ENCODE measurements around the gene PHKA1.
"Not testable (repeated sequence)": the region's sequence is repeated elsewhere in the genome, so short reads cannot be mapped to it uniquely, and the experiment has no call there.

The PHKA1 gene

DNA sequence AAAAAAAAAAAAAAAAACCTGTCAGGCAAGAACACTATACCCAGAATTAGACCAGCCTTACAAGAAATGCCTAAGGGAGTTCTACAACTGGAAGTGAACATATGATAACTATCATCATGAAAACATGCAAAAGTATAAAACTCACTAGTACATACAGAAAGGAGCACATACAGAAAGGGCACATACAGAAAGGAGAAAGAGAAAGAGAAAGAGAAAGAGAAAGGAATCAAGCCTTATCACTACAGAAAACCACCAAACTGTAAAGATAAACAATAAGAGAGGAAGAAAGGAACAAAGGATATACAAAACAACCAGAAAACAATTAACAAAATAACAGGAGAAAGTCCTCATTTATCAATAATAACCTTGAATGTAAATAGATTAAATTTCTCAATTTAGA lies 50.4 kb downstream of the PHKA1 start:
- DNase-seq, result no peak

DNA sequence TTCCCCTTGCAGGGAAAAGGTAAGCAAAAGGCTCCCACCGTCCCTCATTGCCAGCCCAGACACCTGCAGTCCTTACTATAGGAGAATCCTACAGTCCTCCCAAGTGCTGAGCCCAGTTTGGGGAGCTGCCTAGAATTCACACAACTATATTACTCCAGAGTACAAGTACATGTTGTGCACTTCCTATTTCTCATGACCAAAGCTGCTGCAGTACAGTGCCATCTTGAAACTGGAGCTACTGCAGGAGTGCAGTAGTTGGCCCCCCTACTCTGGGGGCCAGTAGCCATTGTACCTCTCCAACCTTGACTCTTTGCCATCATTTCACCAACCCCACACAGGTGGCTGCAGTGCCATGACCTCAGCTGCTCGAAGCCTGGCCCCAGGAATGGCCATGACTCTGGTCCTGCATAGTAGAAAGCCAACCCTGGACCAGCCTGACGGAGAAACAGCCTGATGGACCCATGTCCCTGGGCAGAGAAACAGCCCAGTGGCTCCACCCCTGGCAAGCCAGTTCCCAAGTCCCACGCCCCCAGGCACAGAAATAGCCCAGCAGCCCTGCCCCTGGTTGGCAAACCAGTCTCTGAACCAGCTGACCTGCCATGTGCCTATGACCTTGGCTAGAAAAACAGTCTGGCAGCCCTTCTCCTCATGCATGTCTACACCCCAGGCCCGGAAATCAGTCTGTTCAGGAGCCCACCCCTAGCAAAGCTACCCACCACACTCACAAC lies 51.9 kb downstream of the PHKA1 start:
- DNase-seq, result no peak

DNA sequence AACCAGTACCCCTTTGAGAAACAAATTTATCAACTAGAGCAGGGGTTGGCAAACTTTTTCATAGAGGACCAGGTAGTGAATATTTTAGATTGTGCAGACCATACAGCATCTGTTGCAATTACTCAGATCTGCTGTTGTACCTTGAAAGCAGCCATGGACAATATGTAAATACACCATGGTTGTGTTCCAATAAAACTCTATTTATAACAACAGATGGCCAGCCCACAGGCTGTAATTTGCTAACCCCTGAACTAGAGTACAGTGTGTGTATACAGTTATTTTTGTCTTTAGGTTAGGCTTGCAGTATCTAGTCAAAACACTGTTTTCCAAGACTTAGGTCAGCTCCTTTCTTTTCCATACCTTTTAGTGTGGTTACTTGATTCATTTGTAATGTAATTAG lies 54.4 kb downstream of the PHKA1 start:
- no peak for DNase-seq

DNA sequence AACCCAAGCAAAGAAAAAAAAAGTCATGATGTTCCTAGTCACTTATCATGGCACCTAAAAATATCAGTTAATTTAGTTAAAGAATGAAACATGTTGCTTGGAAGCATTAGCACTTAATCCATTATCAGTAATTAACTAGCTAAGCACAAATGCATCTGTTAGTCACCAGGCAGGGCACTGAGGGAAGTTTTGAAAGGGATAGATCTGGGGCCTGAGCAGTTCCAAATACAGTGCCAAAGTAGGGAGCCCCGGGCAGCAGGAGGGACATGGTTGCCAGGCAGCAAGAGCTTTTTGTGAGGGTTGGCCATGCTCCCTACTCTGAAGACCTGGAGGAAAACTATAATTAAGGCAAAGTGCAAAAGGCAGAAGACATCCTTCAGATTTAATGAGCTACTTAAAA lies 62.0 kb downstream of the PHKA1 start:
- no peak for DNase-seq

DNA sequence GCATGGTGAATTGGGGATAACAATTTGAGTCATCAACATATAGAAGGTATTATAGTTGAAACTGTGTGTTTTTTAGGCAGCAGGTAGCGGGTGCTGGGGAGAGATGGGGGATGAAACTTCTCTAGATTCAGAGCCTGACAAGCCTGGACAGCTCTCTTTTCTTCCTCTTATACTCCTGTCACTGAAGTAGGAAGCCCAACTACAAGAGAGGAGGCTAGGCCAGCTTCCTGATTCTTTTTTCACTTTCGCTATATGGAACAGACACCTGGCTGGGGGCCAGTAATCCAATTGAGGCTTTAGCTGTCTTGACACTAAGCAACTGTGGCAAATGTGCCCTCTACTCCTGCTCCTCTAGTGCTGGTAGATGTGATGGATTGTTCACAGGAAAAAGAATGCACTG lies 69.2 kb downstream of the PHKA1 start:
- no peak for DNase-seq

DNA sequence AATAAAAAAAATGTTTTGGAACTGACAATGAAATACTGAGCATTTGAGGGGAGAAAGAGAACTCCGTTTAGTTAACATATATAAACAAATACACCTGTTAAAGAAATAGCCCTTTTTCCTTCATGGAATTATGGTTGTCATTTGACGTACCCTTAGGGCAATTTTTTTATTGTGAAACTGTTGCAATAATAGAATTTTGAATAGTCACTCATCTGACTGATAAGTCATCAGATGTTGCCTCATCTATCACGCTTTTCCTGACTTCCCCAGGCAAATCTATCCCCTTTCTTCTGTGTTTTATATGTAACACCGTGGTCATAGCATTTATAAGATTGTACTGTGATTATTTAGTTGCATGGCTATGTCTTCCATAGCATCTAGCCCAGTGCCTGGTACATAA lies 72.5 kb downstream of the PHKA1 start:
- no peak for DNase-seq

DNA sequence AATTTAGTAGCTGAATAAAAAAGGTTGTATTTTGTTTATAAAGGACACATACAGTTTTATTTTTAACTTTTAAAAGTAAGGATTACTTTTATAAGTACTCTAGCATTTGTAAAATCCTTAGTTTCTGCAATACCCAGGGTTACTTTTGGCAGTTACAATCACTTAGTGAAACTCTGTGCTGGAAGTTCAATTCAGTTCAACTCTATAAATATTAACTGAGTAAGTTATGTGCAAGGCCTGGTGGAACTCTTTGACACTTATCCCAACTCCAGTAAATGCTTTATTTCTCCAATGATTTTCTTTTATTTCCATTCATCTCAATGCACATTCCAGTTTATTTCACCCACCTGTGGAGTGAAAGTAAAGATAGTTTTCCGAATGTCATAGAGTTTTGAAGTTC lies 78.2 kb downstream of the PHKA1 start:
- no peak for DNase-seq

DNA sequence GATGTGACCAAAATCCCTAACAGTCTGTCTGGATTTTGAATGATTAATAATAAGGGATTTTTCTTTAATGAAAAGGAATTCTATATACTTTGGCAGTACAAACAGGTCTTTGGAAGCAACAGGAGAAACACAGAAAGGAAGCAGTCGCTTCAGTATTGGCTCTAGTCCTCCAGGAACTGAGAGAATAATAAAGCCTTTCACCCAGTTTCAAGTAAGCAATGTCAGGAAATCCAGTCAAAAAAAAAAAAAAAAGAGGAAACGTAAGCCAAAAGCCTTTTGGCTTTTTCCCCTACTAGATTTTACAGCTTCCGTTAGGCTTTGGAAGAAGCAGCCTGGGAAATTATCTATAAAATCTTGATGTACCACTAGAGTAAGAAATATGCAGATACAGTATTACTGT lies 79.8 kb downstream of the PHKA1 start:
- DNase-seq, result no peak

DNA sequence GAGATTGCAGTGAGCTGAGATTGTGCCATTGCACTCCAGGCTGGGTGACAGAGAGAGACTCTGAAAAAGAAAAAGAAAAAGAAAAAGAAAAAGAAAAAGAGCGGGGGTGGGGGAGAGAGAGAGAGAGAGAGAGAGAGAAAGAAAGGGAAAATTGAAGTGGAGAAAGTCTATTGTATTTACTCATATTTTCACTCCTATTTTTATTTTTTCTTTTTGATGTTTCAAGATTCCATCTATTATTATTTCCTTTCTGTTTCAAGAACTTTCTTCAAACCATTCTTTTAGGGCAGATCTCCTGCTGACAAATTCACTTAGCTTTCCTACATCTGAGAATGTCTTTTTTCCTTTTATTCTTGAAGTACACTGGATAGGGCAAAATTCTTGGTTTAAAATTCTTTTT lies 83.9 kb downstream of the PHKA1 start:
- no peak for DNase-seq

DNA sequence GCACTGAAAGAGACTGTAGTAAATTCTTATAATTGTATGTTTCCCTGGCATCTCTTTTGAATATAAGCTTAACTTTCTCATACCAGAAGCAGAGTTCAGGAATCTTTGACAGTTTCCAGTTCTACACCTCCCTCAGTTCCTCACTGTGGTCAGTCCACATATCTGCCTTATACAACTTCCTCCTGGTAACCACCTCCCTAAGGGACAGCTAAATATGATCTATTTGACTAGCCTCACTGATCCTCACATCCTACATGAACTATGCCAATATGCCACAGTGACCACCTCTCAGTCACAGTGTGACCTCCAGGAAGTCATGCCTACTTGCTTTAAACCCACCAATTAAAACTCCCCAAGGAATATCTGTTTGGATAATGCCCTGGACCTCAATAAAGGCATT lies 89.9 kb downstream of the PHKA1 start:
- DNase-seq, result no peak

DNA sequence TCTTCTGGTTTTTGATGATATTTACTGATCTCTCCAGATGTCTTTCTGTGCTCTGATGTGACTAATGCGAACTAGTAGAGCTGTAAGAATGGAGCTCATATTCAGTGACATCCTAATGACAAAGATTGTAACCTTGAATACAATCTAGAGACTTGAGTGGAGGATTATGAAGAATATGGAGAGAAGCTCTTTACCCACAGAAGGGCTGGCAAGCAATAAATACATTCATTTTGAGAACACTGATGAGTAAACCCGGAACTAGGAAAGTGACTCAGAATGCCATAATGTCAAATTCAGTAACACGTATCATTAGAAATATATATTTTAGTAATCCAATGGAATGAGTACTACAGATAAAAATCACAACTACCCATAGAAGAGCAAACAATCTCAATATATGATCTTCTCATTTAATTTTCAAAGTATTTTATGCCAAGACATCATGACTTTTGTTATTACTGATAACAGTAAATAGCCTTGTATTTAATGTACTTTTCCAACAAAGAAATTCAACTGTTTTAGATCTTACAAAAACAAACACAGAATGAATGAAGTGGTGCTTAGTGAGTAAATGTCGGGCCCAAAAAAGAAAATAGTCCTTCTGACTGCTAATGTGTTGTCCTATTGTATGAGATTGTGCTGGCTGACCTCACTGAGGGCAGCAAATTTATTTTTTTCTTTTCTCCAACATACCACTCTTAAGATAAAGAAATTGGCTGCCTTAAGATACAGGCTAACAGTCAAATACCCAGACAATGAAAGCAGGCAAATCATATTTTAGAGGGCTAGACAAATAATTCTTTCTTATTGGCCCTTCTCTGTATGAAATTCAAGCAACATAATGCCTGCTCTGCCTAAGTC lies 92.3 kb downstream of the PHKA1 start:
- DNase-seq, result peak; percentile 70

DNA sequence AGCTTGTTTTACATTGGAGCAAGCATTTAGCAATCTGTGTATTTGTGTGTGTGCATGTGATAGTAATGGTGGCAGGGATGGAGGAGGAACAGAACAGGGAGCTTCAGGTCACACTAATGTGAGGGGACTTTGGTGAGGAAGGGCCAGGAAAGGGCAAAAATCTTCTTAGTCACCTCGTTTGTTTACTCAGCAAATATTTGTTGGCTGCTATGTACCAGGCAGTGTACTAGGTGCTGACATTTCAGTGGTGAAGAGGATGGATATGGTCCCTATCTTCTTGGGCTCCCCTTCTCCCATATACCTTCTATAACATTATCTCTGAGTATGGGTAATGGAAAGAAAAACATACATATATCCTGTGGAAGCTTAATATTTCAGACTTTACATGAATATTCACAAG lies 92.9 kb downstream of the PHKA1 start:
- DNase-seq, result peak; percentile 25

DNA sequence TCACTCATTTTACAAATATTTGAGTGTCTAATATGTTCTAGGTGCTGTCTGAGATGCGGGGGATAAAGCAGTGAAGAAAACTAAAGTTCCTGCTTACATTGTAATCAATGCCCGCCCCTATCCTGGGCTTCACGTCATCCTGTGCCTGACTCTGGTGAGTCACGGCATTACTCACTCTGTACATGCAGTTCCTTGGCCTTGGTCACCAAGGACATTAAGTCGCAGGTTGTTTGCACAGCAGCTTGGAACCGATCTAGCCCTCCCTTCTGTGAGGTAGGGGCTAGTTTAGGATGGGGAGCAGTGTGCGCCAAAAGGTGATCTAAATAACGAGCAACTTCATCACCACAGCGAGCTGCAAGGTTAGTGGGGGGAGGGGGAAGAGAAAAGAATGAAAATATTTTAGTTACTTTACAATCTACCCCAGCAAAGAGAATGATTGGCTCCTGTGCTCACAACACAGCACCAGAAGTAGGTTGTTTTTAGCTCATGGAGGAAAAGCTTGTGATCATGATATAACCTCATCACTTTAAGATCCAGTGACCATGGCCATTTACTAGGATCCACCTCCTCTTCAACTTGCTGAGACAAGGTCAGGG lies 93.5 kb downstream of the PHKA1 start:
- DNase-seq, result peak; percentile 84

DNA sequence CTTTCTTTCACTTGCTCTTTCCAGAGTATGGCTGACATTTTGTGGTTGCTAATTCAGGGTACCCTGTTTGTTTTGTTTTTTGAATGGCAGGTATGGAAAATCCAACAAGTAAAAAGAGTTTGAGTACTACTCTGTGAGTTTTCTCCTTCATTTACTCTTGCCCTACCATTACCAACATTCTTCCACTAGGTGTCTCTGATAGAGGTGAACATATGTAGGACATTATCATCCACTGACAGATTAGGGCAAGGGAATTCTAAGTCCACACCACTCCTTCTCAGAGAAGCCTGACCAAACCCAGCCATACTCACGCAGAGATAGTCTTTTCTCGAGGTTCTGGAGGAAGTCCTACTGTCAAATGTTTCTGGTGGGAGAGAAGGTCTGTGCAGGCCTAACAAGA lies 104.8 kb downstream of the PHKA1 start:
- peak; percentile 5 for DNase-seq

DNA sequence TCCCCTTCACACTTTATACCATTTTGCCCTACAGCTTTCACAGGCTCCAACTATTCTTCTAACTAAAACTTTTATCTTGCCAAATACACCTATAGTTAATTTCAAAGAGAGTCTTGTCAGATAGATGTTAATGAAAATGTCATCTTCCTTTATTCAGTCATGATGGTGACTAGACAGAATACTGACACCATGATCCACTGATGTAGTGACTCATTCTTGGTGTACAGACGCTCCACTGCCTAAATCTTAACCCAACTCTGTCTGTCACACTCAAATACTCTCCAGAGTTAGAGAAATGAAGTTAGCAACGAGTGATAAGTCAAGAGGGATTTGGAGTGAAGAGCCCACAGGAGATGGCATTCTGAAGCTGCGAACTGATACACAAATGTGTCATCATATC lies 109.4 kb downstream of the PHKA1 start:
- DNase-seq, result no peak

DNA sequence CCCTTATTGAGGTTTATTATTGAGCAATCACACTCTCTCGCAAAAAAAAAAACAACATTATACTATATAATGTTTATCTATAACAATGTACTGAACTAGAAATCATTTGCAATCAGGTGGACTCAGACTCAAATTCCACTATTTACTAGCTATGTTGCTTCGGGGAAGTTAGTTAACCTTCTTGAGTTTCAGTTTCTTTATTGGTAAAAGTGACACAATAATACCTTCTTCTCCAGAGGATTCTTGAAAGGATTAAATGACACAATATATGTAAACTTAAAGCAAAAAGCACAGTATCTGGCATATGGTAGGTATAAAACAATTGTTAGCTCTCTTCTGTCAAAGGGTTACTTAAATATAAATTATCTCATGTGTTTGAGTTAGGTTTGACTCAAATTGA lies 110.0 kb downstream of the PHKA1 start:
- DNase-seq, result no peak

DNA sequence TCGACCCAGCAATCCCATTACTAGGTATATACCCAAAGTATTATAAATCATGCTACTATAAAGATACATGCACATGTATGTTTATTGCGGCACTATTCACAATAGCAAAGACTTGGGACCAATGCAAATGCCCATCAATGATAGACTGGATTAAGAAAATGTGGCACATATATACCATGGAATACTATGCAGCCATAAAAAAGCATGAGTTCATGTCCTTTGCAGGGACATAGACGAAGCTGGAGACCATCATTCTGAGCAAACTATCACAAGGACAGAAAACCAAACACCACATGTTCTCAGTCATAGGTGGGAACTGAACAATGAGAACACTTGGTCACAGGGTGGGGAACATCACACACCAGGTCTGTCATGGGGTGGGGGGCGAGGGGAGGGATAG lies 123.1 kb downstream of the PHKA1 start:
- DNase-seq, result not testable (repeated sequence)

DNA sequence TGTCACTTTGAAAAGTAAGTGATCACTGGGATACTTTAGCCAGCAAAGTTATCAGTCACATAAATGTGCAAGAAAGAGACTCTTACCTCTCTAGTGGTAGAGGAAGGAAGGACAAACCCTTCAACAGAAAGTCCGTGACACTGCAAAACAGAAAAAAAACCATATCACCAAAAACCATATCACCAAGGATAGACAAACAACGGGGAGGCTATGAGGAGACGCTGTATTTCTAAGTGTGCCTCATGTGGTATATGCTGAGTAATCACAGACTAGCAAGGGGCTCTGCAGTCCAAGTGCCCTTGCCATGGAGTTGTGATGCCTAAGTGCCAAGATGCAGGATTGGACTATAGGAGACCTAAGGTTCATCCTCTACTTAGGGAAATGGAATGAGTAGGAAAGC lies 129.9 kb downstream of the PHKA1 start:
- no peak for DNase-seq

DNA sequence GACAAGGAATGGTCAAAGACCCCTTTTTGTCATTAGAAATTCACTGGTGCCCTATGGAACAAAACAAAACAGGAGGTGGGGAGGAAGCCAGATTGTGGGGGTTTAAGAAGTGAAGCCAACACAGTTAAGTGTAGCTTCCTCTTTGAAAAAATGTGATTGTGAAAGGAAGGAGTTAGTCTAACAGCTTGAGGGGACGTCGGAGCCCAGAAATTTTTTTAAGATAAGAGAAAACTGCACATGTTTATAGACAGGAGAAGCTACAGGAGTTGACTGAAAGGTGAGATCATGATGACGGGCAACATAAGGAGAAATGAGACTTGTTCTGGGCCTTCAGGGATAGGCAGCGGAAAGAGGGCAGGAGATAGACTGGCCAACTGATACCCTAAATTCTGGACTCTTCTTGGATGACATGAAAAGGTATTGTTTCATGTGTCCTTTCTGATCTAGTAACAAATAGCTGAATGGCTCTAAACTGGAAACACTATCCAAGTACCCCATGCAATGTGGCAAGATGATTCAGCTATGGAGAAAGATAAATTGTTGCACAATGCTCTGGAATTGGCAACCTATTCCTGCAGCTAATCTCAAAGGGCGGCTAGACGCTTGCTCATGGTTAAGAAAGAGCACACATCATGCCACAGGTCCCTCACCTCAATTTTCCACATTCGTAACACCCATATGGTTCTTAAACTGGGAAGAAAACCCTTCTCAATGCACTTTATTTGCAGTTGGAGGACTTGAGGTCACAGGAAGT lies 137.8 kb downstream of the PHKA1 start:
- peak; percentile 61 for DNase-seq

DNA sequence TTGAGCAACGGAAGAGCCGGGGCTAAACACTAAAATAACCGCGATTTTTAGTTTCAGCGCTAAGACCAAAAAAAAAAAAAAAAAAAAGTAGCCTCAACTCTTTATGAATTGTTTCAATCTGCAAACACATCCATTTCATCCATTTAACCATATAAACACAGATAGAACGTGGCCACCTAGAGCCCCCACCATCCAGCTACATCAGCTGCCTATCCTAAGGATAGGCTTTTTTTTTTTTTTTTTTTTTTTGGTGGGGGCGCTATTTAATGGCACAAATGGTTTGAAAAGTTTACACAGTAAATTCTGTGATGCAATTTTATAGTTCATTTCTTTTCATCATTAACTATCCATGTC lies 141.0 kb downstream of the PHKA1 start:
- no peak for DNase-seq

DNA sequence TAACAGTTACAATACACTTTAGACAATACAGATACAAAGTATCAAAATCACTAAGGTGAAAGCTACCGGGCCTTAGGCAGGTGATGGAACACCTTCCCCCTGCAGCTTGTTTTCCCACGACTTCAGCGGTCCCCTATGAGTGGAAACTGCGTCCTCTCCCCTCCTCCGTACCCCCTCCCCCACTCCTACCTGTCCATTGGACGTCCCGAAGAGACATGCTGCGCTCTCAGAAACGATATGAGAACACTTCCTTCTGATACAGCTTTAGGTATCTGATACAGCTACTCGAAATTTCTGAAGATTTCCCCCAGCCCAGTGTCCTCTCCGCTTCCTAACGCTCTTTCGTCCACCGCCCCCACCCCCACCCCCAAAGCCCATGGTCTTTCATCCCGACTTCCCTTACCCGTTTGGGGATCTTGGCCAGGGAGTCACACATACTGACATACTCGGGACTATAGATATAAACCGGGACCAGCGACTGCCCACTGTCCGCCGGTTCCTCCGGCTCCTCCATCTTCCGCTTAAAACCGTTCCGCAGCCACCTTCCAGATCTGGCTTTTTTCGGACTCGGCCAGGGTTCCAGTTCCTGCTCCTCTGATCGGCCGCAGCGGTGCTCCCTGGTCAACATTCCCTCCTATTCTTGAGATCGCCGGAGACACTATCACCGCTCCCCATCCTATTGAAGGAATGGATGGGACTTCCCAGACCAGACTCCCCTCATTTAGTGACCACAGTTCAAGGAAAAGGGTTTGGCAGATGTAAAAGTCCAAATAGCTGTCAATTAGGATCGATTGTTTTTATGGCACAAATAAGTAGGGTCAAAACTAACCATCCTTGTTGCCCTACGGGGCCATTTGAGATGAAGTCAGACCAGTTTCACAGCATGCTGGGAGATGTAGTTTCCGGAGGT lies 141.6 kb downstream of the PHKA1 start, which contains the start of gene HDAC8:
Gene HDAC8, minus strand, starts transcription at position 596 of the 910 bp plus-strand sequence. Its CDS starts 82 bp downstream, at position 514.
- DNase-seq, result peak; percentile 73

DNA sequence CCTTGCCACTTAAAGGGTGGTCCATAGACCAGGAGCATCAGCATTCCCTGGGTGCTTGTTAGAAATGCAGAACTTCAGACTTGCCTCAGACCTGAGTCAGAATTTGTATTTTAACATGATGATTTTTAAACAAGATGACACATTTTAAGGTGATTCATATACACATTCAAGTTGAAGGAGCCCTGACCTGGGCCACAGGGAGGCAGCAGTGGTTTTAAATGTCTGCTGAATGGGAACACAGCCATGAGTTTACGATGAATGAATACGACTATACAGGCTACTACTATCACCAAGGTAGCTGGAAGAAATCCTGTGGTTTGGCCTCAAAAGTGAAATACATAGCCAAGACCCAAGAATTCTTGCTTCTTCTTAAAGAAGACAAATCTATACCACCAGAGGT lies 144.3 kb downstream of the PHKA1 start:
- DNase-seq, result peak; percentile 73

Data from HCEC 1CT (cell line).